ENCODE measurements around the gene ROCK2.

Gene ROCK2

GRCh38 chr2:11363868-11364564 is 19.6 kb upstream of the ROCK2 start:
- no peak overlapping the region for H3K4me3 ChIP-seq (replicated peaks in 1 of 2; ENCODE audit: low read depth in 2 of 2, low read length in 2 of 2)
- no peak for TF ChIP-seq CTCF (IDR thresholded peaks at IDR 0.05; ENCODE audit: low read depth, low read length)
- no peak for DNase-seq (ENCODE audit: low read depth in 2 of 2)

- no peak for DNase-seq (ENCODE audit: low read depth in 2 of 2)
- no peak for TF ChIP-seq CTCF (IDR thresholded peaks at IDR 0.05; ENCODE audit: low read depth, low read length)
- H3K4me3 ChIP-seq (replicated peaks in 1 of 2; ENCODE audit: low read depth in 2 of 2, low read length in 2 of 2), result no peak overlapping the region
Observed at GRCh38 chr2:11359865-11360264, 15.4 kb upstream of the ROCK2 start.

GRCh38 chr2:11357428-11357972 is 13.1 kb upstream of the ROCK2 start:
- peak in 1 of 2 donors; percentile 41 for DNase-seq (ENCODE audit: low read depth in 2 of 2)
- no peak for TF ChIP-seq CTCF (IDR thresholded peaks at IDR 0.05; ENCODE audit: low read depth, low read length)
- no peak overlapping the region for H3K4me3 ChIP-seq (replicated peaks in 1 of 2; ENCODE audit: low read depth in 2 of 2, low read length in 2 of 2)

- no peak for TF ChIP-seq CTCF (IDR thresholded peaks at IDR 0.05; ENCODE audit: low read depth, low read length)
- H3K4me3 ChIP-seq (replicated peaks in 1 of 2; ENCODE audit: low read depth in 2 of 2, low read length in 2 of 2), result no peak overlapping the region
- DNase-seq (ENCODE audit: low read depth in 2 of 2), result no peak
Observed at GRCh38 chr2:11356764-11357163, 12.3 kb upstream of the ROCK2 start.

GRCh38 chr2:11355194-11356053 is 11.0 kb upstream of the ROCK2 start:
- no peak for TF ChIP-seq CTCF (IDR thresholded peaks at IDR 0.05; ENCODE audit: low read depth, low read length)
- no peak for DNase-seq (ENCODE audit: low read depth in 2 of 2)
- H3K4me3 ChIP-seq (replicated peaks in 1 of 2; ENCODE audit: low read depth in 2 of 2, low read length in 2 of 2), result no peak overlapping the region

- H3K4me3 ChIP-seq (replicated peaks in 1 of 2; ENCODE audit: low read depth in 2 of 2, low read length in 2 of 2), result no peak overlapping the region
- no peak for DNase-seq (ENCODE audit: low read depth in 2 of 2)
- TF ChIP-seq CTCF (IDR thresholded peaks at IDR 0.05; ENCODE audit: low read depth, low read length), result no peak
Observed at GRCh38 chr2:11354363-11355154, 10.1 kb upstream of the ROCK2 start.
